GM23338 (cell line): ENCODE results near the gene FCER2. TPM values are rescaled to one million over a fixed set of nuclear protein-coding genes. Genes with fewer than 3 reads are reported as not detected.

Source experiments
- ATAC-seq: fragments of 200-7000 bp; cut with Tn5 transposase; 3 replicates; pipeline ENCODE4 v1.9.1; 2020
- DNase-seq: peaks from one replicate; pipeline ENCODE4 v3.0.0-alpha.2; 2015; ENCODE audit warnings: low spot score
- H2AFZ ChIP-seq: fragments of 200-600 bp; sonication (generic); 2 replicates; pipeline ENCODE4 v1.8.0; 2016; ENCODE audit warnings: antibody characterized with exemption, mild to moderate bottlenecking, moderate library complexity
- H3F3A ChIP-seq: fragments of 200-600 bp; sonication (generic); replicated peaks from 2 replicates; pipeline ENCODE4 v1.8.0; 2017; ENCODE audit warnings: antibody characterized with exemption, mixed run types, low read depth
- H3K27ac ChIP-seq: fragments of 200-600 bp; sonication (generic); 2 replicates; pipeline ENCODE4 v1.6.1; 2016; ENCODE audit warnings: low read depth
- H3K27me3 ChIP-seq: fragments of 200-600 bp; sonication (generic); 2 replicates; pipeline ENCODE4 v1.8.0; 2016; ENCODE audit warnings: mild to moderate bottlenecking, mixed run types, moderate library complexity; ENCODE audit not compliant: insufficient read depth
- H3K36me3 ChIP-seq: fragments of 200-600 bp; sonication (generic); 2 replicates; pipeline ENCODE4 v1.8.0; 2016; ENCODE audit warnings: mild to moderate bottlenecking; ENCODE audit not compliant: insufficient read depth
- H3K4me1 ChIP-seq: fragments of 200-600 bp; sonication (generic); 2 replicates; pipeline ENCODE4 v1.8.0; 2016; ENCODE audit warnings: mild to moderate bottlenecking, moderate library complexity; ENCODE audit not compliant: insufficient read depth
- H3K4me2 ChIP-seq: fragments of 200-600 bp; sonication (generic); 2 replicates; pipeline ENCODE4 v1.7.1; 2017; ENCODE audit warnings: mixed run types
- H3K4me3 ChIP-seq: fragments of 200-600 bp; sonication (generic); 2 replicates; pipeline ENCODE4 v1.6.1; 2016; ENCODE audit warnings: mixed run types
- H3K79me2 ChIP-seq: fragments of 200-600 bp; sonication (generic); replicated peaks from 2 replicates; pipeline ENCODE4 v1.8.0; 2017; ENCODE audit warnings: mild to moderate bottlenecking; ENCODE audit not compliant: insufficient read depth
- H3K9me2 ChIP-seq: fragments of 200-600 bp; sonication (generic); 2 replicates; pipeline ENCODE4 v1.8.0; 2017; ENCODE audit not compliant: insufficient read depth
- H4K20me1 ChIP-seq: fragments of 200-600 bp; sonication (generic); replicated peaks from 2 replicates; pipeline ENCODE4 v1.8.0; 2017; ENCODE audit warnings: mild to moderate bottlenecking; ENCODE audit not compliant: insufficient read depth
- H3K27ac Mint-ChIP-seq: 2 replicates; pipeline ENCODE4 v1.8.0; 2020; ENCODE audit warnings: inconsistent platforms, mild to moderate bottlenecking, moderate library complexity, mixed read lengths
- H3K27me3 Mint-ChIP-seq: 3 replicates; pipeline ENCODE4 v1.8.0; 2022; ENCODE audit warnings: low read depth, mild to moderate bottlenecking, moderate library complexity, mixed read lengths, inconsistent platforms; ENCODE audit not compliant: insufficient read depth, poor library complexity
- H3K36me3 Mint-ChIP-seq: 3 replicates; pipeline ENCODE4 v1.8.0; 2021; ENCODE audit warnings: low read depth, mild to moderate bottlenecking, inconsistent platforms, moderate library complexity, mixed read lengths
- H3K4me1 Mint-ChIP-seq: 3 replicates; pipeline ENCODE4 v1.8.0; 2020; ENCODE audit warnings: mild to moderate bottlenecking, inconsistent platforms, mixed read lengths
- H3K4me3 Mint-ChIP-seq: 3 replicates; pipeline ENCODE4 v1.8.0; 2021; ENCODE audit warnings: moderate library complexity, mild to moderate bottlenecking, inconsistent platforms, mixed read lengths
- H3K9me3 Mint-ChIP-seq: 3 replicates; pipeline ENCODE4 v1.8.0; 2020; ENCODE audit warnings: moderate library complexity, mild to moderate bottlenecking, inconsistent platforms, mixed read lengths
- CREB1 ChIP-seq: fragments of 250-450 bp; sonication (Bioruptor Pico); IDR thresholded peaks from 2 replicates; pipeline ENCODE4 v1.5.0; 2020; ENCODE audit warnings: low read depth, mild to moderate bottlenecking, moderate library complexity
- ETS1 ChIP-seq: IDR thresholded peaks from 2 replicates; pipeline ENCODE4 v1.6.1; 2016; ENCODE audit warnings: antibody characterized with exemption
- EZH2 ChIP-seq: fragments of 200-600 bp; sonication (generic); IDR thresholded peaks from one replicate; pipeline ENCODE4 v1.8.0; 2017; ENCODE audit warnings: antibody characterized with exemption, mild to moderate bottlenecking, low read depth; ENCODE audit not compliant: unreplicated experiment
- EZH2phosphoT487 ChIP-seq: fragments of 200-600 bp; sonication (generic); IDR thresholded peaks from one replicate; pipeline ENCODE4 v1.8.1; 2018; ENCODE audit warnings: antibody characterized with exemption; ENCODE audit not compliant: unreplicated experiment
- JUNB ChIP-seq: IDR thresholded peaks from one replicate; pipeline ENCODE4 v1.6.1; 2016; ENCODE audit warnings: antibody characterized with exemption; ENCODE audit not compliant: unreplicated experiment
- NANOG ChIP-seq: IDR thresholded peaks from 2 replicates; pipeline ENCODE4 v1.6.1; 2016; ENCODE audit warnings: antibody characterized with exemption, borderline replicate concordance
- POLR2AphosphoS5 ChIP-seq: IDR thresholded peaks from 2 replicates; pipeline ENCODE4 v1.6.1; 2016; ENCODE audit warnings: antibody characterized with exemption, low read depth
- REST ChIP-seq: IDR thresholded peaks from one replicate; pipeline ENCODE4 v1.6.1; 2018; ENCODE audit warnings: antibody characterized with exemption; ENCODE audit not compliant: unreplicated experiment
- STAT1 ChIP-seq: IDR thresholded peaks from one replicate; pipeline ENCODE4 v1.6.1; 2016; ENCODE audit warnings: antibody characterized with exemption; ENCODE audit not compliant: unreplicated experiment
- ZNF114 ChIP-seq: fragments of 250-450 bp; sonication (Bioruptor Pico); IDR thresholded peaks from 2 replicates; pipeline ENCODE4 v1.5.0; 2020; ENCODE audit warnings: mild to moderate bottlenecking, moderate library complexity
- ZNF331 ChIP-seq: fragments of 250-450 bp; sonication (Bioruptor Pico); IDR thresholded peaks from 2 replicates; pipeline ENCODE4 v1.5.0; 2020; ENCODE audit warnings: low read depth, mild to moderate bottlenecking, moderate library complexity
- ZNF462 ChIP-seq: fragments of 250-450 bp; sonication (Bioruptor Pico); IDR thresholded peaks from 2 replicates; pipeline ENCODE4 v1.5.0; 2020; ENCODE audit warnings: mild to moderate bottlenecking, moderate library complexity
- polyA plus RNA-seq: library from polyadenylated mRNA; unstranded; fragments of >200 nt; fragmentation: Nextera tagmentation; extraction: Ambion mirVana; gene quantifications from 2 replicates; pipeline ENCODE4 v1.2.1, GENCODE V29; 2016
- total RNA-seq: library from RNA; depleted of rRNA; stranded (reverse); fragments of >200 nt; shearing (Covaris generic); gene quantifications from 2 replicates; pipeline ENCODE4 v1.2.3, GENCODE V29; 2014
- TF ChIP-seq, protein P1 (sequence below), 2 experiments: fragments of 200-600 bp in 1 of 2; sonication (generic) in 1 of 2; conservative IDR thresholded peaks; 2 replicates each; pipeline versions ENCODE4 v1.5.1 to v1.6.1; 2016 to 2017; ENCODE audit warnings: antibody characterized with exemption in 2 of 2, low read depth in 2 of 2, mild to moderate bottlenecking in 2 of 2, moderate library complexity in 1 of 2

FCER2 gene
- total and polyA plus RNA-seq, 2 experiments from 2014 or later: 0.29 TPM; not detected in 1

DNA sequence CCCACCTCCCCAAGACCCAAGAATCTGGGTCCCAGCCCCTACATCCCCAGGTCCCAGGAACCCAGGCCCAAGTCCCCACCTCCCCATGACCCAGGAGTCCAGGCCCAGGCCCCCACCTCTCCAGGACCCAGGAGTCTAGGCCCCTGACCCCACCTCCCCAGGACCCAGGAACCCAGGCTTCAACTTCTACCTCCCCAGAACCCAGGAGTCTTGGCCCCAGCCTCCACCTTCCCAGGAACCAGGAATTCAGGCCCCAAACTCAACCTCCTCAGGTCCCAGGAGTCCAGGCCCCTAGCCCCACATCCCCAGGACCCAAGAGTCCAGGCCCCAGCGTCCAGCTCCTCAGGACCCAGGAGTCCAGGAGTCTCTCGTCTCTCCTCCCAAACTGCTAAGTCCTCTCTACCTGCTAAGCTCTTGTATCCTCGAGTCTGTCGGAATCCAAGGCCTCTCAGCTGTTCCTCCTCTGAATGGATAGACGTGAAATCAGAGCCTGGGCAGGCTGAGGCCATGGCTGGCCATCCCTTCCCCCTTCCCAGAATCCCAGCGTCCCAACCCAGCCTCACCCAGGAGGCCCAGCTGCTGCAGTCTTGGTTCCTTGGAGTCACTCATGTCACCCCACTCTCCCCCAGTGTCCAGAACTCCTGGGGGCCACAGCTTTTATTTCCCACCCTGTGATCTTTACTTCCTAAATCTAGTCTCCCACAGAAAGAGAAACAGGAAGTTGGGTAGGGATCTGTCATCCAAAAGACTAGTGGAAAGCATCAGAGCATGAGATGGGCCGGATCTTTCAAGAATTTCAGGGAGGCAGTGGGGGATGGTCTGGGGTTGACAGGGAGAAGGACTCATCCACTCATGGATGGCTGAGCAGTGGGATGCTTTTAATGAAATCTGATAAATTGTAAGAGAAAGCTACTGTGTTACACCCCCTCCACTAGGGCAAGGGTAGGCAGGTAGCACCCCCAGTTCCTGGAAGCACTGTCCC is 45.3 kb upstream of the FCER2 start, which contains the start of gene CD209:
TSS of gene CD209 (minus strand) at position 632 of the 982 bp plus-strand sequence. CDS start at position 609, 23 bp downstream.
- no peaks in the 10 kb centered on the region for H3F3A ChIP-seq
- peaks cover 20% of the 10 kb centered on the region for H3K4me1 Mint-ChIP-seq
- H3K27ac Mint-ChIP-seq: peak within 1 kb of the TSS; percentile 39
- no peaks in the 10 kb centered on the region for H3K79me2 ChIP-seq
- H3K27me3 Mint-ChIP-seq: peaks cover 9% of the 10 kb centered on the region
- peaks cover 12% of the 10 kb centered on the region; the same call in 1 of the 2 replicates for H3K4me1 ChIP-seq
- ATAC-seq (no peak), DNase-seq (peak; percentile 17)
- H4K20me1 ChIP-seq: no peaks in the 10 kb centered on the region
- H3K9me3 Mint-ChIP-seq: peaks cover 18% of the 10 kb centered on the region
- peaks cover 10% of the 10 kb centered on the region for H3K36me3 Mint-ChIP-seq
- H3K27me3 ChIP-seq: no peaks in the 10 kb centered on the region
- peak within 1 kb of the TSS; percentile 62; the same call in 1 of the 2 replicates for H3K4me2 ChIP-seq
- peak within 1 kb of the TSS; percentile 9; the same call in 1 of the 2 replicates for H3K27ac ChIP-seq
- peak within 1 kb of the TSS; percentile 72 for H2AFZ ChIP-seq
- H3K36me3 ChIP-seq: no peaks in the 10 kb centered on the region
- H3K4me3 Mint-ChIP-seq: no peak within 1 kb of the TSS
- TF ChIP-seq, protein P1, sequence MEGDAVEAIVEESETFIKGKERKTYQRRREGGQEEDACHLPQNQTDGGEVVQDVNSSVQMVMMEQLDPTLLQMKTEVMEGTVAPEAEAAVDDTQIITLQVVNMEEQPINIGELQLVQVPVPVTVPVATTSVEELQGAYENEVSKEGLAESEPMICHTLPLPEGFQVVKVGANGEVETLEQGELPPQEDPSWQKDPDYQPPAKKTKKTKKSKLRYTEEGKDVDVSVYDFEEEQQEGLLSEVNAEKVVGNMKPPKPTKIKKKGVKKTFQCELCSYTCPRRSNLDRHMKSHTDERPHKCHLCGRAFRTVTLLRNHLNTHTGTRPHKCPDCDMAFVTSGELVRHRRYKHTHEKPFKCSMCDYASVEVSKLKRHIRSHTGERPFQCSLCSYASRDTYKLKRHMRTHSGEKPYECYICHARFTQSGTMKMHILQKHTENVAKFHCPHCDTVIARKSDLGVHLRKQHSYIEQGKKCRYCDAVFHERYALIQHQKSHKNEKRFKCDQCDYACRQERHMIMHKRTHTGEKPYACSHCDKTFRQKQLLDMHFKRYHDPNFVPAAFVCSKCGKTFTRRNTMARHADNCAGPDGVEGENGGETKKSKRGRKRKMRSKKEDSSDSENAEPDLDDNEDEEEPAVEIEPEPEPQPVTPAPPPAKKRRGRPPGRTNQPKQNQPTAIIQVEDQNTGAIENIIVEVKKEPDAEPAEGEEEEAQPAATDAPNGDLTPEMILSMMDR (conservative IDR thresholded peaks at IDR 0.05; ENCODE audit: low read depth in 2 of 2): no peak
- TF ChIP-seq ETS1 (no peak), NANOG (no peak), EZH2 (no peak), JUNB (no peak), ZNF462 (CRISPR knock-in tag) (no peak), STAT1 (no peak), CREB1 (CRISPR knock-in tag) (no peak), ZNF331 (CRISPR knock-in tag) (no peak), ZNF114 (no peak), REST (no peak), EZH2phosphoT487 (no peak), POLR2AphosphoS5 (no peak)
- 0 out of 2 replicates have a peak, but pooled peaks cover 2% of the 10 kb centered on the region for H3K9me2 ChIP-seq
- no peak within 1 kb of the TSS for H3K4me3 ChIP-seq
